Testis (tissue), 3 donors: ENCODE results near the gene VCL. TPM values are rescaled to one million over a fixed set of nuclear protein-coding genes. Genes with fewer than 3 reads are reported as not detected.

Source experiments
- DNase-seq: peaks from one replicate; pipeline ENCODE4 v3.0.0-alpha.2; 2019
- H3K27ac ChIP-seq, 2 donors: fragments of 200-600 bp; sonication (generic); one replicate each; pipeline ENCODE4 v1.5.1; 2019
- H3K27me3 ChIP-seq: fragments of 200-600 bp; sonication (generic); one replicate; pipeline ENCODE4 v1.5.1; 2019
- H3K36me3 ChIP-seq: fragments of 200-600 bp; sonication (generic); one replicate; pipeline ENCODE4 v1.5.1; 2017; ENCODE audit warnings: low read depth; ENCODE audit errors: missing control alignments
- H3K4me1 ChIP-seq: fragments of 200-600 bp; sonication (generic); one replicate; pipeline ENCODE4 v1.5.1; 2019
- H3K4me3 ChIP-seq, 2 donors: fragments of 200-600 bp; sonication (generic); one replicate each; pipeline ENCODE4 v1.5.1; 2017 to 2019
- H3K9me3 ChIP-seq: fragments of 200-600 bp; sonication (generic); one replicate; pipeline ENCODE4 v1.5.1; 2017
- POLR2A ChIP-seq: fragments of 450-650 bp; IDR thresholded peaks from one replicate; pipeline ENCODE4 v1.6.1; 2017; ENCODE audit warnings: antibody characterized with exemption, mild to moderate bottlenecking, moderate library complexity
- WGBS, 2 donors: methylation state at CpG; one replicate each; pipeline ENCODE4 v1.1.5; 2018; 5-methylcytosine and 5-hydroxymethylcytosine counted together
- intact Hi-C: fragments of 100-400 bp; cut with DNase I; formaldehyde crosslinking; loops from one replicate; pipeline ENCODE4 v1.15.1; 2023; ENCODE audit warnings: low total_unique reads
- polyA plus RNA-seq: library from polyadenylated mRNA; stranded (reverse); fragments of 350-450 nt; fragmentation: Illumina TruSeq; extraction: RNeasy Lipid Tissue Mini Kit (QIAGEN cat#74804); gene quantifications from one replicate; pipeline ENCODE4 v1.2.3, GENCODE V29; 2014; ENCODE audit warnings: low read depth, low replicate concordance; ENCODE audit not compliant: insufficient read depth
- total RNA-seq, 2 donors: library from RNA; depleted of rRNA; stranded (reverse); fragments of >200 nt; gene quantifications; one replicate each; pipeline ENCODE4 v1.2.3, GENCODE V29; 2016
- TF ChIP-seq, protein P1 (sequence below), 3 experiments: fragments of 450-650 bp in 2 of 3; fragments of 200-600 bp in 1 of 3; sonication (generic) in 1 of 3; IDR thresholded peaks; one replicate each; pipeline ENCODE4 v1.5.1; 2016 to 2019; ENCODE audit warnings: antibody characterized with exemption in 3 of 3, mild to moderate bottlenecking in 2 of 3, moderate library complexity in 1 of 3

Gene VCL
- total and polyA plus RNA-seq, 3 donors from 2014 or later = 106 to 272 (median 267) TPM

DNA sequence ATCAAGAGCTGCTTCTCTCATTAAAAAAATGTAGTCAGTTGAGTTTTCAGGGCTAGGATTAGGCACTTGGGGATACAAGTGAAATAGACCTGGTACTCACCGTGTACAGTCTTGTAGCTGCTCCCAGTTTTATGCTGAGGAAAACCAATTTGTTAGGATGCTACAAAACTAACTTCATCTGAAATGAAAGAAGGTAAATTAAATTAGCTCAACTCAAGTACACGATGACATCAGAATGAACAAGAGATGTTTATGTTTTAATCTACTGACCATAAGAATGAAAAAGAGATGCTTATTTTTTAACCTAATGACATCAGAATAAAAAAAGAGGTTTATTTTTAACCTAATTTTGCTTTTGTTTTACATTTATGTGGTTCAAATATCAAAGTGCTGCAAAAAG is 79.0 kb downstream of the VCL start:
- TF ChIP-seq, protein P1, sequence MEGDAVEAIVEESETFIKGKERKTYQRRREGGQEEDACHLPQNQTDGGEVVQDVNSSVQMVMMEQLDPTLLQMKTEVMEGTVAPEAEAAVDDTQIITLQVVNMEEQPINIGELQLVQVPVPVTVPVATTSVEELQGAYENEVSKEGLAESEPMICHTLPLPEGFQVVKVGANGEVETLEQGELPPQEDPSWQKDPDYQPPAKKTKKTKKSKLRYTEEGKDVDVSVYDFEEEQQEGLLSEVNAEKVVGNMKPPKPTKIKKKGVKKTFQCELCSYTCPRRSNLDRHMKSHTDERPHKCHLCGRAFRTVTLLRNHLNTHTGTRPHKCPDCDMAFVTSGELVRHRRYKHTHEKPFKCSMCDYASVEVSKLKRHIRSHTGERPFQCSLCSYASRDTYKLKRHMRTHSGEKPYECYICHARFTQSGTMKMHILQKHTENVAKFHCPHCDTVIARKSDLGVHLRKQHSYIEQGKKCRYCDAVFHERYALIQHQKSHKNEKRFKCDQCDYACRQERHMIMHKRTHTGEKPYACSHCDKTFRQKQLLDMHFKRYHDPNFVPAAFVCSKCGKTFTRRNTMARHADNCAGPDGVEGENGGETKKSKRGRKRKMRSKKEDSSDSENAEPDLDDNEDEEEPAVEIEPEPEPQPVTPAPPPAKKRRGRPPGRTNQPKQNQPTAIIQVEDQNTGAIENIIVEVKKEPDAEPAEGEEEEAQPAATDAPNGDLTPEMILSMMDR (IDR thresholded peaks at IDR 0.05) = no peak
- no peak for TF ChIP-seq POLR2A
- WGBS, 2 donors = 88 to 99% methylated on average over 2 of the region's 2 CpGs
- DNase-seq = no peak
- Histone ChIP-seq H3K9me3 (no peaks in the 10 kb centered on the region), H3K4me3 (no peak overlapping the region), H3K27ac (no peak overlapping the region), H3K27me3 (no peaks in the 10 kb centered on the region), H3K4me1 (no peaks in the 10 kb centered on the region), H3K36me3 (no peaks in the 10 kb centered on the region)
- intact Hi-C loops = no loop called here

DNA sequence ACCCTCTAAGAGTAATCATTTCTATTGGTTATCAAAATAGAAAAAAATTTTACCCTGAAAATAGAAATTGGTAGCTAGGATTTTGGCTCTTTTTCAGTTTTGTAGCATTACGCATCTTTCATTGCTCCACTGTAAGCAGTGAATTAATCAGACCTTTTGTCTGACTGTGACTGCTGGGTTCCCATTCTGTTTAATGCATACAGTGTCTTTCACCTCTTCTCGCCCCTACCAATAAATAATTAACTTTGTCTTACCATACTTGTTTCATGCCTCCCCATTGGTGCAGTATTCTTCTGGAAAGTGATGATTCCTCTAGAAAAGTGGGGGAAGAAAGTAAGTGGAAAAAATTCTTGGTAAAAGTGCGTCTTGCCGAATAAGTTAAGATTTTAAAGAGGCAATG is 79.5 kb downstream of the VCL start:
- H3K4me3 ChIP-seq = no peak overlapping the region
- H3K36me3 ChIP-seq = no peaks in the 10 kb centered on the region
- no peak overlapping the region for H3K27ac ChIP-seq
- TF ChIP-seq, protein P1 (IDR thresholded peaks at IDR 0.05) = no peak
- no peak for TF ChIP-seq POLR2A
- H3K27me3 ChIP-seq = no peaks in the 10 kb centered on the region
- no peak for DNase-seq
- intact Hi-C loops = no loop called here
- 93 to 94% methylated on average over 4 of the region's 4 CpGs for WGBS, 2 donors
- no peaks in the 10 kb centered on the region for H3K9me3 ChIP-seq
- H3K4me1 ChIP-seq = no peaks in the 10 kb centered on the region

DNA sequence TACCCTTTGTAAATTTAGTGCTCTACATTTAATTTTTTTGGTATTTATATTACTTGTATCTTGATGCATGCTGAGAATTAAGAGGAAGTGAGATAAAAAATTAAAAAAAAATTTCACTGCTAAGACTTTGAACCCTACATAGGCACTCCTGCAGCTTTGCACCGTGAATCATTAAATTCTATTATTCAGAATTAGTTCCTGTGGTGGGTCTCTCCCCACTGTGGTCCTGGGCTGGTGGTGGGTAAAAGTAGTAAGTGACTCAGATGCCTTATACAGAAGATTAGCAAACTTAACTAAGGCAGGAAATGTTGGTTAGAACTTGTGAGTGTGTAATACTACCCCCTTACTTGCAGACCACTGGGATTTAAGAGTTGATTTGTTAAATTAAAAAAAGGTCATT is 80.1 kb downstream of the VCL start:
- Histone ChIP-seq H3K9me3 (no peaks in the 10 kb centered on the region), H3K4me3 (no peak overlapping the region), H3K27ac (no peak overlapping the region), H3K27me3 (no peaks in the 10 kb centered on the region), H3K36me3 (no peaks in the 10 kb centered on the region), H3K4me1 (no peaks in the 10 kb centered on the region)
- DNase-seq = no peak
- 82 to 84% methylated on average over 1 of the region's 1 CpG for WGBS, 2 donors
- TF ChIP-seq, protein P1 (IDR thresholded peaks at IDR 0.05) = no peak
- TF ChIP-seq POLR2A = no peak
- intact Hi-C loops = no loop called here

DNA sequence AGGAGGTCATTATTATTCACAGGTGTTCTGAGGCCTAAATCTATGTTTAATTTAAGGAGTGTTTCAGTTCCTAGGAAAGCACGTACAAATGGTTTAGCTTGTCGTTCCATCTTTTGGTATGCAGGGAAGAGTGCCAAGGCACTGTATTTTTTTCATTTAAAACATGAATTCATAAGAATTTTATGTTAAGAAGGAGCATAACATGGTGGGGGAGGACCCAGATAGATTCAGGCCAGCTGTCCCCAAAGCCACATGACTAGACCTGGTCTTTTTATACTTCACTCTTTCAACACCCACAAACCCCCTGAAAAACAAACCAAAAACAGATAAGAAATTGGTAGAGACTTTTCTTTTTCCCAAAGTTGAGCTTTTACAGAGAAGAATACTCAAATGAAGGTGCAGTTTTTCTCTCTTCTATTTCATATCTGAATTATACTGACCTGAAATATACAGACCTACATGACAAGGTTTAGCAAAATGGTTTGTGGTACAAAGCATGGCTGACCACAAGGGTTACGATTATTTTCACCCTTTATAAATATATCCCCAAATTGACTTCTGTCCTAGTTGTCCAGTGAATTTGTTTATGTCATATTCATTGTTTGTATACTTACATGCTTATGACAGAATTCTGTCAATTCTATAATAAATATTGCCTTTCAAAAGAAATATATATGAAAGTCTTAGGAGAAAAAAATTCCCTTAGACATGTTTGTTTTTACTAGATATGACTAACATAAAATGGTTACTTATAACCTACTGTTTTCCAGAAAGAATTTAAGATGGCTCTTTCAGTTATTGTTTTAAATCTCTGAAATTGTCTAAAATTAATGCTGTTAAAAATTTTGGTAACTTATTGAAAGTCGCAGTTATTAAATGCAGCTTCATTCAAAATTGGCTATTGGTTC is 81.4 kb downstream of the VCL start:
- 68 to 69% methylated on average over 4 of the region's 4 CpGs for WGBS, 2 donors
- no peak overlapping the region for H3K4me3 ChIP-seq
- TF ChIP-seq POLR2A = no peak
- TF ChIP-seq, protein P1 (IDR thresholded peaks at IDR 0.05) = no peak
- no peaks in the 10 kb centered on the region for H3K9me3 ChIP-seq
- no peaks in the 10 kb centered on the region for H3K36me3 ChIP-seq
- no peaks in the 10 kb centered on the region for H3K4me1 ChIP-seq
- no peak for DNase-seq
- intact Hi-C loops = no loop called here
- H3K27me3 ChIP-seq = no peaks in the 10 kb centered on the region
- H3K27ac ChIP-seq = no peak overlapping the region
